ENCODE results near the gene STRBP.

DNA sequence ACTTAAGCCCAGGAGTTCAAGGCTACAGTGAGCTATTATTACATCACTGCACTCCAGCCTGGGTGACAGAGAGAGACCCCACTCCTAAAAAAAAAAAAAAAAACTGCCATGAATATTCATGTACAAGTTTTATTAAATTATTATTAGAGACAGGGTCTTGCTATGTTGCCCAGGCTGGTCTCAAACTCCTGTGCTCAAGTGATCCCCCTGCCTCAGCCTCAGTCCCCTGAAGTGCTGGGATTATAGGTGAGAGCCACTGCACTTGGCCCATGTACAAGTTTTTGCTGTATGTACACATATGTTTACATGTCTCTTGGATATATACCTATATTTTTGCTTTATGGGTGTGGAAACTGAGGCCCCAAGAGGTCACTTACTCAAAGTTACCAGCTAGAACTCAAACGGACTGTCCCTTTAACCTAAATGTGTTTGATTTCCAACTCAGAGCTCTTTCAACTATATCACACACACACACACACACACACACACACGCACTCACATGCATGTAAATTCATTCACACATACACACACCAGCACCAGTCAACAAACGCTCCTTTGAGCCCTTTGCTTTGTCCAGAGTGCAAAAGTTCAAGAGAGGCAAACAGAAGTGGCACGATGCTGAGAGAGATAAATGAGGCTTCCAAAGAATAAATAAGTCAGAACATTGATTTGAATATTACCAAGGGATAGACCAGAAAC lies 42.3 kb upstream of the STRBP start:
- TF ChIP-seq POLR2AphosphoS5 (IDR thresholded peaks at IDR 0.05; ENCODE audit: low read depth, low read length) (no peak), TAF1 (IDR thresholded peaks at IDR 0.05; ENCODE audit: borderline replicate concordance, insufficient read depth, low read length) (no peak), SIN3A (IDR thresholded peaks at IDR 0.05; ENCODE audit: borderline replicate concordance, insufficient read depth, low read length) (no peak), FOXP2 (optimal IDR thresholded peaks at IDR 0.05; ENCODE audit: borderline replicate concordance, extremely low read depth, extremely low read length, insufficient read depth) (no peak)
- TF ChIP-seq, protein P1, sequence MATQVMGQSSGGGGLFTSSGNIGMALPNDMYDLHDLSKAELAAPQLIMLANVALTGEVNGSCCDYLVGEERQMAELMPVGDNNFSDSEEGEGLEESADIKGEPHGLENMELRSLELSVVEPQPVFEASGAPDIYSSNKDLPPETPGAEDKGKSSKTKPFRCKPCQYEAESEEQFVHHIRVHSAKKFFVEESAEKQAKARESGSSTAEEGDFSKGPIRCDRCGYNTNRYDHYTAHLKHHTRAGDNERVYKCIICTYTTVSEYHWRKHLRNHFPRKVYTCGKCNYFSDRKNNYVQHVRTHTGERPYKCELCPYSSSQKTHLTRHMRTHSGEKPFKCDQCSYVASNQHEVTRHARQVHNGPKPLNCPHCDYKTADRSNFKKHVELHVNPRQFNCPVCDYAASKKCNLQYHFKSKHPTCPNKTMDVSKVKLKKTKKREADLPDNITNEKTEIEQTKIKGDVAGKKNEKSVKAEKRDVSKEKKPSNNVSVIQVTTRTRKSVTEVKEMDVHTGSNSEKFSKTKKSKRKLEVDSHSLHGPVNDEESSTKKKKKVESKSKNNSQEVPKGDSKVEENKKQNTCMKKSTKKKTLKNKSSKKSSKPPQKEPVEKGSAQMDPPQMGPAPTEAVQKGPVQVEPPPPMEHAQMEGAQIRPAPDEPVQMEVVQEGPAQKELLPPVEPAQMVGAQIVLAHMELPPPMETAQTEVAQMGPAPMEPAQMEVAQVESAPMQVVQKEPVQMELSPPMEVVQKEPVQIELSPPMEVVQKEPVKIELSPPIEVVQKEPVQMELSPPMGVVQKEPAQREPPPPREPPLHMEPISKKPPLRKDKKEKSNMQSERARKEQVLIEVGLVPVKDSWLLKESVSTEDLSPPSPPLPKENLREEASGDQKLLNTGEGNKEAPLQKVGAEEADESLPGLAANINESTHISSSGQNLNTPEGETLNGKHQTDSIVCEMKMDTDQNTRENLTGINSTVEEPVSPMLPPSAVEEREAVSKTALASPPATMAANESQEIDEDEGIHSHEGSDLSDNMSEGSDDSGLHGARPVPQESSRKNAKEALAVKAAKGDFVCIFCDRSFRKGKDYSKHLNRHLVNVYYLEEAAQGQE (IDR thresholded peaks at IDR 0.05; ENCODE audit: insufficient read depth in 1 of 2, low read depth in 2 of 2, low read length in 2 of 2), result no peak

Measured in PFSK-1 (cell line).